HL-60 (cell line): ENCODE data around the gene FSTL5.
"Not testable (repeated sequence)": the region's sequence is repeated elsewhere in the genome, so short reads cannot be mapped to it uniquely, and the experiment has no call there.

ENCODE experiments used
- DNase-seq, 2 experiments: peaks; one replicate each; pipeline ENCODE4 v3.0.0-alpha.2; 2010 to 2020; ENCODE audit warnings: low read depth in 1 of 2, low spot score in 1 of 2
- H3K27ac ChIP-seq: fragments of 250-450 bp; sonication (Bioruptor Pico); replicated peaks from 2 replicates; pipeline ENCODE4 v1.5.1; 2020; ENCODE audit warnings: mild to moderate bottlenecking, moderate library complexity
- H3K27me3 ChIP-seq: fragments of 250-450 bp; sonication (Bioruptor Pico); 2 replicates; pipeline ENCODE4 v1.5.1; 2021; ENCODE audit warnings: mild to moderate bottlenecking, moderate library complexity; ENCODE audit not compliant: insufficient read depth, poor library complexity, severe bottlenecking
- H3K4me3 ChIP-seq: replicated peaks from 2 replicates; pipeline ENCODE4 v1.5.1; 2011; ENCODE audit warnings: mild to moderate bottlenecking, control low read depth, low read length; ENCODE audit not compliant: insufficient read depth
- CTCF ChIP-seq: IDR thresholded peaks from one replicate; pipeline ENCODE4 v1.5.1; 2011; ENCODE audit warnings: low read length, control low read depth, inconsistent platforms; ENCODE audit not compliant: insufficient read depth
- GABPA ChIP-seq: IDR thresholded peaks from 2 replicates; pipeline ENCODE4 v1.6.1; 2012; ENCODE audit warnings: low read depth
- POLR2AphosphoS5 ChIP-seq: IDR thresholded peaks from 2 replicates; pipeline ENCODE4 v1.6.1; 2012; ENCODE audit warnings: low read depth
- SPI1 ChIP-seq: IDR thresholded peaks from 2 replicates; pipeline ENCODE4 v1.6.1; 2012; ENCODE audit warnings: low read depth, mild to moderate bottlenecking, borderline replicate concordance
- TF ChIP-seq, protein P1 (sequence below): IDR thresholded peaks from 2 replicates; pipeline ENCODE4 v1.6.1; 2012; ENCODE audit warnings: low read depth; ENCODE audit not compliant: insufficient replicate concordance

Gene FSTL5

DNA sequence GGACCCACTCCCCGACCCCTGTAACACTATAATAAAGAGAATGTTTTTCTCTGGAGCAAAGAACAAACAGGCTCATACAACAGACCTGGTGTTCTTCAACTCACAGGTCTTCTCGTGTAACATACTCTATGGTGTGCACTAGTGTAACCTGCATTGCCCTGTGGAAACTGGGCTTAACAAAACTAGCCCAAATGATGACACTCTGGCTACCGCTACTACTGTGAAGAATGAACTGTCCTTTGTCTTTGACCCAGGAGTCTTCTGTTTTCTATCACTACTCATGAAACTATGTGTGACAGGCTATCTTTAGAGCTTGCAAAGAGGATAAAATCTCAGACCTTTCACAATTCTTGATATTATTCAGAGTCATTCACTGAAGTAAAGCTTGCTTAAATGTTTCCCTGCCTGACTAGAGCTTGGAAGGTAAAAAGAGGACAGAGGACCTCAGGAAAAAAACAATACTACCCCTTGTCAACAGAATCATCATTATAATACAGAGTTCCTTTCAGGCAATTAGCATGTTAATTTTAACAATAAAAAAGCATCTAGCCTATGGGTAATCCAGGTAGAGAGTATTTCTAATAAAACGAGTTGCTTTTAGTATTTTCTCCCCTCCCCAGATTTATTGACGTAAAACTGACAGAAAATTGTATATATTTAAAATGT, 59.2 kb downstream of the FSTL5 start:
- DNase-seq = no peak
- H3K27ac ChIP-seq = no peak overlapping the region
- TF ChIP-seq, protein P1, sequence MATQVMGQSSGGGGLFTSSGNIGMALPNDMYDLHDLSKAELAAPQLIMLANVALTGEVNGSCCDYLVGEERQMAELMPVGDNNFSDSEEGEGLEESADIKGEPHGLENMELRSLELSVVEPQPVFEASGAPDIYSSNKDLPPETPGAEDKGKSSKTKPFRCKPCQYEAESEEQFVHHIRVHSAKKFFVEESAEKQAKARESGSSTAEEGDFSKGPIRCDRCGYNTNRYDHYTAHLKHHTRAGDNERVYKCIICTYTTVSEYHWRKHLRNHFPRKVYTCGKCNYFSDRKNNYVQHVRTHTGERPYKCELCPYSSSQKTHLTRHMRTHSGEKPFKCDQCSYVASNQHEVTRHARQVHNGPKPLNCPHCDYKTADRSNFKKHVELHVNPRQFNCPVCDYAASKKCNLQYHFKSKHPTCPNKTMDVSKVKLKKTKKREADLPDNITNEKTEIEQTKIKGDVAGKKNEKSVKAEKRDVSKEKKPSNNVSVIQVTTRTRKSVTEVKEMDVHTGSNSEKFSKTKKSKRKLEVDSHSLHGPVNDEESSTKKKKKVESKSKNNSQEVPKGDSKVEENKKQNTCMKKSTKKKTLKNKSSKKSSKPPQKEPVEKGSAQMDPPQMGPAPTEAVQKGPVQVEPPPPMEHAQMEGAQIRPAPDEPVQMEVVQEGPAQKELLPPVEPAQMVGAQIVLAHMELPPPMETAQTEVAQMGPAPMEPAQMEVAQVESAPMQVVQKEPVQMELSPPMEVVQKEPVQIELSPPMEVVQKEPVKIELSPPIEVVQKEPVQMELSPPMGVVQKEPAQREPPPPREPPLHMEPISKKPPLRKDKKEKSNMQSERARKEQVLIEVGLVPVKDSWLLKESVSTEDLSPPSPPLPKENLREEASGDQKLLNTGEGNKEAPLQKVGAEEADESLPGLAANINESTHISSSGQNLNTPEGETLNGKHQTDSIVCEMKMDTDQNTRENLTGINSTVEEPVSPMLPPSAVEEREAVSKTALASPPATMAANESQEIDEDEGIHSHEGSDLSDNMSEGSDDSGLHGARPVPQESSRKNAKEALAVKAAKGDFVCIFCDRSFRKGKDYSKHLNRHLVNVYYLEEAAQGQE = no peak
- TF ChIP-seq SPI1 (no peak), CTCF (no peak), POLR2AphosphoS5 (no peak), GABPA (no peak)
- H3K27me3 ChIP-seq = no peaks in the 10 kb centered on the region
- H3K4me3 ChIP-seq = no peak overlapping the region

- not testable (repeated sequence) for H3K4me3 ChIP-seq, DNase-seq, H3K27ac ChIP-seq, H3K27me3 ChIP-seq
Measured at GRCh38 chr4:162103908-162104307, 59.9 kb downstream of the FSTL5 start.

DNA sequence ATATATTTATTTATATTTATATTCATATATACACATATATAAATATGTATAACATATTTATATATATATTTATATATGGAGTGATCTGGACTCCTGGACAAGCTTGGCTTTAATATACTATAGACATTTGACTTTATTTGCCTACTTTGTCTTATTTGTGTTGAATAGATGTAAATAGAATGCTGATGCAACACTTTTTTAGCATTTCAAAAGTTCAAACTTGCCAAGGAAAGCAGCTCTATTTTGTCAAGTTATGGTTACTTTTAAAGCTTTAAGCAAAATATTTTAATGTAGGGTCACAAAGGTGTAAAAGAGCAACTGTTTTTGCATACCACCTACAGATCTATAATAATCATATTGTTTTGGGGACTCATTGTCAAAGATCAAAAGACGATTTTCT, 61.1 kb downstream of the FSTL5 start:
- Histone ChIP-seq H3K27me3 (no peaks in the 10 kb centered on the region), H3K4me3 (no peak overlapping the region), H3K27ac (no peak overlapping the region)
- TF ChIP-seq SPI1 = no peak
- TF ChIP-seq, protein P1 = no peak
- no peak for TF ChIP-seq GABPA
- TF ChIP-seq POLR2AphosphoS5 = no peak
- no peak for TF ChIP-seq CTCF
- DNase-seq = no peak

DNA sequence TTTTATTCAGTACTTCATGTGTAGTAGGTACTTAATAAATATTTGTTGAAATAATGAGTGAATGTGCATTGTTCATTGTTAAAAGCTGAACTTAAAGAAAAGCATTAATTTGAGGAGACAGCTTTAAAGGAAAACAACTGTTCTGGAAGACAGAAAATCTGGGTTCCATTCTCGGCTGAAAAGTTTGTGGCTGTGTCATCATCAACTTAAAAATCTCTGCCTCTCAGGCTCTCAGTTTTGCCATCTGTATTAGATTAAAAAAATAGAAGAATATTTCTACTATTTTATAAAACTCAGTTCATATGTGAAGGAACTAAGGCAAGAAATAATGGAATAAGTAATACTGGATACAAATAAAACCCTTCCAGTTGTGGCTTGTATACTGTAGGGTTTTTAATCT, 62.5 kb downstream of the FSTL5 start:
- no peak for DNase-seq
- no peaks in the 10 kb centered on the region for H3K27me3 ChIP-seq
- H3K4me3 ChIP-seq = no peak overlapping the region
- no peak for TF ChIP-seq SPI1
- TF ChIP-seq, protein P1 = no peak
- TF ChIP-seq GABPA = no peak
- TF ChIP-seq CTCF = no peak
- no peak for TF ChIP-seq POLR2AphosphoS5
- no peak overlapping the region for H3K27ac ChIP-seq
